K562 (cell line): ENCODE measurements around the gene RXFP1. TPM values are rescaled to one million over a fixed set of nuclear protein-coding genes. Genes with fewer than 3 reads are reported as not detected.
A peak's percentile ranks its signal among the peaks of the same experiment; 100 is the strongest.

Experiments used
- AFF4 ChIP-seq: sonication (generic); formaldehyde crosslinking; IDR thresholded peaks from 2 replicates; pipeline ENCODE4 v1.8.0; 2023; ENCODE audit warnings: mild to moderate bottlenecking, missing genetic modification reagents
- E2F8 ChIP-seq: fragments of 450-650 bp; IDR thresholded peaks from 2 replicates; pipeline ENCODE4 v1.7.1; 2018; ENCODE audit warnings: mild to moderate bottlenecking, low read depth; ENCODE audit not compliant: partially characterized antibody
- ELK3 ChIP-seq: fragments of 450-650 bp; formaldehyde crosslinking; IDR thresholded peaks from 2 replicates; pipeline ENCODE4 v1.4.0; 2020; ENCODE audit warnings: mild to moderate bottlenecking
- GABPB2 ChIP-seq: fragments of 250-450 bp; sonication (Bioruptor Pico); conservative IDR thresholded peaks from 2 replicates; pipeline ENCODE4 v1.5.1; 2021; ENCODE audit warnings: mild to moderate bottlenecking
- HCFC1 ChIP-seq: IDR thresholded peaks from 2 replicates; pipeline ENCODE4 v1.6.1; 2012; ENCODE audit warnings: low read depth, low read length, improper control_type of control experiment
- JUN ChIP-seq, 2 experiments: sonication (generic) in 1 of 2; formaldehyde crosslinking in 1 of 2; IDR thresholded peaks; 2 replicates each; pipeline versions ENCODE4 v1.6.1 to v1.8.0; 2012 to 2022; ENCODE audit warnings: borderline replicate concordance in 2 of 2, mild to moderate bottlenecking in 2 of 2, improper control_type of control experiment in 1 of 2, low read depth in 1 of 2, low read length in 1 of 2, missing genetic modification reagents in 1 of 2
- MLX ChIP-seq, 2 experiments: fragments of 450-650 bp in 1 of 2; sonication (generic) in 1 of 2; formaldehyde crosslinking; conservative IDR thresholded peaks; 2 replicates each; pipeline versions ENCODE4 v1.4.0 to v1.8.1; 2020 to 2022; ENCODE audit warnings: mild to moderate bottlenecking in 1 of 2, missing genetic modification reagents in 1 of 2
- OTX1 ChIP-seq: fragments of 450-650 bp; formaldehyde crosslinking; IDR thresholded peaks from 2 replicates; pipeline ENCODE4 v1.4.0; 2022; ENCODE audit warnings: mild to moderate bottlenecking
- TSHZ1 ChIP-seq: fragments of 250-450 bp; sonication (Bioruptor Pico); IDR thresholded peaks from 2 replicates; pipeline ENCODE4 v1.4.0; 2020; ENCODE audit warnings: mild to moderate bottlenecking, moderate library complexity
- polyA plus RNA-seq, 8 experiments: library from polyadenylated mRNA; depleted of rRNA in 4 of 8; stranded (reverse) in 5 of 8; unstranded in 3 of 8; fragments of >200 nt; fragmentation: Nextera tagmentation in 2 of 8; fragmentation: Illumina TruSeq in 1 of 8; extraction: Ambion mirVana in 2 of 8; extraction: Trizol in 1 of 8; gene quantifications; 2 replicates each; pipeline versions ENCODE4 v1.2.1 to v1.2.3, GENCODE V29; 2011 to 2014; ENCODE audit warnings: inconsistent platforms in 1 of 8, missing spikeins in 1 of 8
- total RNA-seq, 7 experiments: library from RNA; depleted of rRNA in 6 of 7; stranded (reverse); fragments of >200 nt in 6 of 7; fragmentation: Illumina TruSeq in 2 of 7; extraction: Trizol in 2 of 7; gene quantifications; 2 replicates each; pipeline versions ENCODE4 v1.2.1 to v1.2.3, GENCODE V29; 2011 to 2021; ENCODE audit warnings: low replicate concordance in 1 of 7

The RXFP1 gene
- total and polyA plus RNA-seq, 9 of the 15 experiments (the other 6 are each of a cell fraction or from before 2014, with no cell fraction given): 0.03 to 0.06 (median 0.04) TPM; not detected in 6

- TF ChIP-seq JUN (IDR thresholded peaks at IDR 0.05; ENCODE audit: borderline replicate concordance, low read depth, low read length): peak; percentile 79
- no peak for TF ChIP-seq JUN (CRISPR knock-in tag; IDR thresholded peaks at IDR 0.05; ENCODE audit: borderline replicate concordance)
- peak; percentile 81 for TF ChIP-seq E2F8
- TF ChIP-seq TSHZ1 (CRISPR knock-in tag): no peak
- no peak for TF ChIP-seq MLX (CRISPR knock-in tag; conservative IDR thresholded peaks at IDR 0.05)
- peak; percentile 95 for TF ChIP-seq HCFC1
- TF ChIP-seq ELK3 (CRISPR knock-in tag): no peak
- no peak for TF ChIP-seq OTX1 (CRISPR knock-in tag)
- TF ChIP-seq GABPB2 (CRISPR knock-in tag): no peak
- TF ChIP-seq AFF4 (CRISPR knock-in tag): peak; percentile 92; the same call in 1 of the 2 replicates
Observed at GRCh38 chr4:158671915-158672806, 150.5 kb downstream of the RXFP1 start, which contains the start of gene ETFDH (continued).
